SH-SY5Y (cell line): Measurements from ENCODE around the gene HOXA7.

Source experiments
- GATA2 ChIP-seq: IDR thresholded peaks from 2 replicates; pipeline ENCODE4 v1.6.1; 2011; ENCODE audit warnings: mild to moderate bottlenecking, low read depth, low read length
- GATA3 ChIP-seq: IDR thresholded peaks from 2 replicates; pipeline ENCODE4 v1.6.1; 2011; ENCODE audit warnings: low read depth, mild to moderate bottlenecking, low read length, moderate library complexity

The HOXA7 gene

DNA sequence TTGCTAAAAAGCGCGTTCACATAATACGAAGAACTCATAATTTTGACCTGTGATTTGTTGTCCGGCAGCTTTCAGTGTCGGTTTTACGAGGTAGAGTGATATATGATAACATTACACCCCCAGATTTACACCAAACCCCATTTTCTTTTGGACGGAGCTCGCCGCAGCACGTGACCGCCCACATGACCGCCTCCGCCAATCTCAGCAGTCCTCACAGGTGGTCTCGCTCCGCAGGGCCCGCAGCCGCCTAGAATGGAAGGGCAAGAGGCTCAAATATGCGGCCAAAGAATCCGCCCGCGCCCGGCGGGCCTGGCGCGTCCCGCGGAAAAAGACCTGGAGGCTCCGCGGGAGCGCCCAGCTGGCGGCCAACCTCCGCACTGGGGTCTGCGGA lies at the start of gene HOXA7:
TSS of gene HOXA7 (minus strand) at position 168 of the 391 bp plus-strand sequence. CDS start at position 38, 130 bp downstream.
- TF ChIP-seq GATA2 (no peak), GATA3 (no peak)

DNA sequence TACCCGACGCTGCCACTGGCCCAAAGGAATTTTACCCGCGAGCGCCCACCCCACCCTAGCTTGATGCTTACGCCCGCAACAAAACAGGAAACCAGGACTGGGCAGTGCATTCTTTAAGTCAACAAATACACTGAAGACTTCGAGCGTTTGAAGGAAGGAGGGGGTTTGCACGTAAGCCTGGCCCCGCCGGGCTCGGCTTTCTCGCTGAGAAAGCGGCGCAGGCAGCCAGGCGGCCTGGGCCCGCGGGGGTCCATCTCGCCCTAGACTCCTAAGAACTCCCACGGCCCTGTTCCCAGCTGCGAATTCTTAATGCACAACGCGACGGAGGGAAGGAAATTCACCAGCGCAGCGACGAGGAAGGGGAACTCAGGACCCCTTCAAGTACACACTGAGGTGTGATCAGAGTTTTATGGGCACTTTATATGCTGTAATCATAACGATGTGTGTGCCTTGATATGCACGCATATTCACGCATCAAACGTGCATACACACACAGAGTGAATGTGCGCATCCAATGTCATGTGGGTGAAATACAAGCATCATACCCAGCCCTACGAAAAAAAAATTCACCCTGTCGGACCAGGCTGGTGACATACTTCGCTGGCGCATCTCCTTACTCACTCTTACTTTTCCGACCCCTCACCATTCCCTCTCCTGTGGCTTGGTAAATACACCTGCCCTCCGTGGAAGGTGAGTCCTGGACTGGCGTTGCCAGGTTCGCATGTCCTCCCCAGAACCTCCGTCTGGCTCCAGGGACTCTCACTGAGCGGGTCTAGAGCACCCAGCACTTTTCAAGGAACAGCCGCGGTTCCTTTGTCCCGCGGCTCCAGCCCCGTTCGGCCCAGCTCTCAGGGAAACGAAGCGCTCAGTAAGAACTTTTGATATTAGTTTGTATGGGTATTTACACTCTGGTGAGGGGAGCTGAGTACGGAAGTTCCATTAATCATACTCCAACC lies 49.1 kb upstream of the HOXA7 start:
- TF ChIP-seq GATA3 (no peak), GATA2 (no peak)

DNA sequence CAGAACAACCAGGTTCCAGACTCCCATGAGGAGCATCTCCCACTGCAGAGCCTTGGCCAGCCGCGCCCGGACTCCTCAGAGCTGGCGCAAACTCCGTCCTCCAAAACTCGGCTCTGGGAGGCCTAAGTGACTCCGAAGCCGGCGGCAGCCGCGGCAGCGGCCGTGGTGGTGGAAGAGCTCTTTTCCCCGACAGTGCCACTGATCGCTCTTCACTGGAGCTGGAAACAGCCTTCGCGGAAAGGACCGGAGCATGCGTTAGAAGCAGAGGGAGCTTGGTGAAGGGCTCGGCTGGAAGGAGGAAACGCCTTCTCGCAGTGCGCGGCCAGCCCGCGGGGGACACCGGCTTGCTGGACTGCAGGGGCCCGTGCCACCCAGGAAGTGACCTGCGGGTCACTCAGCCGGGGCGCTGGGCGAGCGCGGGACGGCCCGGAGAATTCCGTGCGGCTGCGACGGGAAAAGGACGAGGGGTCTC lies 48.4 kb upstream of the HOXA7 start:
- no peak for TF ChIP-seq GATA2
- TF ChIP-seq GATA3 = no peak

DNA sequence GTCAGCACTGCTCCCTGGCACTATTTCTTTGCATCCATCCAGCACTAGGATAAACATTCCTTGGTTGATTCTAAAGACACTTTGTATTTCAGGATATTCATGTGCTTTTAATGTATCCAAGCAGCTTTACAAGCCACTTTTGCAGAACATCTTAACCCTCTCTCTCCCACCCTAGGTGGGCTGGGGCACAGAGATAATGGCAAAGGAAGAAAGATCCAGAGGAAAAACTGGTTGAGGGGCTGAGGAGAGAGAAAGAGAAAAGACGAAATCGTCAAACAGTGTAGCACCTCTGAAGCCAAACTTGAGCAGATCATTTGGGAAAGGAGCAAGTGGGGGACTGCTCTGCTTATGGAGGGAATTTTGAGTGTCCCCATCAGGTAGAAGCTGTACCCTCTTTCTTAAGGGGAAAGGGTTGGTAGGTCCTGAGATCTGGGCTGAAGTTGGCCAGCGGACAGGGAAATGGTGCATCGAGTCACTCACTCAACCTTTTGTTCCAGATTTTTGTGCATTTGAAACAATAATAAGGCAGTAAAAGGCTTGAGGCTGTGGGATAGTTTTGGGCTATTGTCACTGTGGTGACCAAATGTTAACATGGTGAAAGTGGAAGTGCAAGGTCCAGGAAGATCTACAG lies 47.6 kb upstream of the HOXA7 start:
- TF ChIP-seq GATA3 (no peak), GATA2 (no peak)

DNA sequence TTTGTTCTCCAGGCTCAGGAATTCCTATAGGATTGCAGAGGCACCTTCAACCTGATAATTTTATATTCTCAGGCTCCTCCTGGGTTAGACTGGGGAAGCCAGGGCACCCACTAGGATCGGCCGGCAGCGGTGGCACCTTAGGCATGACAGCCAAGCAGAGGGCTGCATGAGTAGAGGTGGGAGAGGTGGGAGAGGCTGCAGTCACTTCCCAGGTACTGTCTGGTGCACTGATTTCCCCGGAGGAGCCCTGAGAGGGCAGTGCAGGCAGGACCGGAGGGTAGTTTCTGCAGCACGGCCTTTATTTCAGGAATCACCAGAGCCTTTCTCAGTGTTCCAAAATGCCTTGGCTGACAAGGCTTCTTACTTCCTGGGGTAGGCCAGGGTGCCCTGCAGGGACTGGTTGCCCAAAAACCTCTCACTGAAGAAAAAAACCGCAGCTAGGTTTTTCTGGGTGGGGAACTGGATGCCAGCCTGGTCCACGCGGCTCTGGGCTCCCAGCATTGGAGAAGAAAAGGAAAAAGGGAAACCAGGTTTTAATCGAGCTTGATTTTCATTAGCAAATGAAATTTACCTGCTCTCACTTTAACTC lies 47.0 kb upstream of the HOXA7 start:
- TF ChIP-seq GATA3 = no peak
- TF ChIP-seq GATA2 = no peak

DNA sequence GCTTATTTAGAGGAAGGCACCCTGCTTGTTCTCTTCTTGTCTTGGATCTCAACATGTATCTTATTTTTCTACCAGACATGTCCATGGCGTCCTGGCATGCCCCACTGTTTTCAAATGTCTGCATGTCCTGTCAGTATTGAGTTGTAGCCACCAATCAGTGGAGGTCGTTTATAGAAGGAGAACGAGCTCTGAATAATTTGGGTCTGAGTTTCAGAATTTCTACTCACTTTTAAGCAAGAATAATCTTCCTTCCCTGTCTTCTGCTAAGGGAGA lies 46.3 kb upstream of the HOXA7 start:
- TF ChIP-seq GATA3 (no peak), GATA2 (no peak)

DNA sequence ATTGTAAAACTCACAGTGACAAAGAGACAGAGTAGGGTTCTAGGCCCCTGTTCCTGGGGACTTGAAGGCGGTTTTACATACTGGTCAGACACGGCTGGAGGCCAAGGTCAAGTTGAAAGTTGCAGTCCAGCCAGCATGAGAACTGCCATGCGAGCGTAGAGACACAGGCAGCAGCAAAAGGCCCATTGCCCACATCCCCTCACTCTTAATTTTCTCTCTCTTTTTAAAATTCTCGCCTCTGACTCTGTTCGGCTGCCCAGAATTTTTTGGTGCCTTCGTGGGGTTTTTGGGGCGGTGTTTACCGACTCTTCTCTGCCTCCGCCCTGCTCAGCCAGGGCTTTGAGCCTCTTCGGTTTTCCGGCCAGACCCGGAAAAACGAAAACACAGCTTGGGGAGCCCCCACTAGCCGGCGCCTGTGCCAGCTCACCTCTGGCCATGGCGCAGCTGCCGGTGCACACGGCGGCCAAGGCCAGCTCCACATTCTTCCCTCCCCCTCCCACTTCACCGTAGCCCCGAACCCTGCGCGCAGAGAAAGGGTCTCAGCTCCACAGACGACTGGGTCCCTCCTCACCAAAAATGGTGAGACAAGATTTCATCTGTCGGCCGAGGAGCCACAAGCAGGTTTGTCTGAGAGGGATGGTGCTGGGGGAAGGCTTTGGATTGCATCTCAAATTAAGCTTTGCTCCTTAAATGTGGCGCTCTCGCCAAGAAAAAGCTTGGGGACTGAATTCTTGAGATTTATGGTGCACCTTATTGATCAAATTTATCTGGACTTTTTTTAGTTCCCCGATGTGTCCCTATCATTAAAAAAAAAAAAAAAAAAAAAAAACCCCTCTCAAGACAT lies 45.8 kb upstream of the HOXA7 start:
- TF ChIP-seq GATA2 (no peak), GATA3 (no peak)

DNA sequence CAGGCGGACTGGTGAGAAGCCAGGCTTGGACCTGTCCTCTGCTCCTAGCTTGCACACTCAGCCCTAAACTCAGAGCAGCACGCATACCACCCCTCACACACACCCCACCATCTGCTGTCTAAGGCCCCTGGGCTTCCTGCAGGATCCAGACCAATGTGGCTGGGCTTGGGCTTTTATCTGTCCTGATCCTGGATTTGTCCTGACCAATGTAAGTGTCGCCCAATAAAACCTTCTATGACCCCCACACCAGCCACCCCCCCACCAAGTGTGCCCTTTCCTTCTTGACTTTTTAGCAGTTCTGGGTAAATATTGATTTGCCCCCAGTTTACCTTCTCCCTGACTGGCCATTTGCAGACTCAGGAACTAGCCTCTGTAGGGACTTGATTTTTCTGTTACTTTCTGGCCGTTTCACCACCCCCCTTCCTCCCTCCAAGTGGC lies 45.1 kb upstream of the HOXA7 start:
- TF ChIP-seq GATA3 = no peak
- no peak for TF ChIP-seq GATA2

DNA sequence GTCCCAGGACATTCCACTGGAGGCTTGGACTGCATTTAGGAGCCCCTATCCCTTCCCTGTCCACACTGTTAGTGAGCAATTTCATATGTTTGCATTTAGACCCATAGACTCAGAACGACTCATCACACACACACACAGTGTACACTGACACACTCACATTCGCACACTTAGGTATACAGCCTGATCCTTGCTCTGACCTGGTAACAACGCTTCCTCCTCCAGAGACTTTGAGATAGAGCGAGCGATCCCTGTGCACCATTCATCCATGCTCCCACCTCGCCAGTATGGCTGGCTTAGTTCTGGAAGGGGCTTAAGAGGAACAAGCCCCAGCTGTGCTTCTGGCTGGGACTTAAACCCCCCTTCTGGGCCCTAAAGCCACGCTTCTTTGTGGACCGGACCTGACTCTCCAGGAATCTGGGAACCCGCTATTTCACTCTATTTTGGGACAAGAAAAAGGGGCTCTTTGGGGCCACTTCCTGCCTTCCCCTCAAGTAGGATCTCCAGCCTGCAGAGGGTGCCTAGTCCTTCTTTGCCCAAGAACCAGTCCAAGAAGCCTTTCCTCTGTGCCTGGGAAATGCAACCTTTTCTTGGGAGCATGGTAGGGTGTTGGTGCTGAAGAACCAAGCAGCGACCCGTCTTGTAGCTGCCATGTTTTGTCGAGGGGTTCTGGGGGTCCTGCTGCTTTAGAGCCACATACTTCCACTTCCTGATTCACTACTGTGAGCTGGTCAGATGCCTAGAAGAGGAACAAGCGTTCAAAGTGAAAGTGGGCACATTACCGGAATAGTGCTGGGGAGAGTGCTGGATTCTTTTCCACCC lies 44.5 kb upstream of the HOXA7 start:
- no peak for TF ChIP-seq GATA3
- TF ChIP-seq GATA2 = no peak

DNA sequence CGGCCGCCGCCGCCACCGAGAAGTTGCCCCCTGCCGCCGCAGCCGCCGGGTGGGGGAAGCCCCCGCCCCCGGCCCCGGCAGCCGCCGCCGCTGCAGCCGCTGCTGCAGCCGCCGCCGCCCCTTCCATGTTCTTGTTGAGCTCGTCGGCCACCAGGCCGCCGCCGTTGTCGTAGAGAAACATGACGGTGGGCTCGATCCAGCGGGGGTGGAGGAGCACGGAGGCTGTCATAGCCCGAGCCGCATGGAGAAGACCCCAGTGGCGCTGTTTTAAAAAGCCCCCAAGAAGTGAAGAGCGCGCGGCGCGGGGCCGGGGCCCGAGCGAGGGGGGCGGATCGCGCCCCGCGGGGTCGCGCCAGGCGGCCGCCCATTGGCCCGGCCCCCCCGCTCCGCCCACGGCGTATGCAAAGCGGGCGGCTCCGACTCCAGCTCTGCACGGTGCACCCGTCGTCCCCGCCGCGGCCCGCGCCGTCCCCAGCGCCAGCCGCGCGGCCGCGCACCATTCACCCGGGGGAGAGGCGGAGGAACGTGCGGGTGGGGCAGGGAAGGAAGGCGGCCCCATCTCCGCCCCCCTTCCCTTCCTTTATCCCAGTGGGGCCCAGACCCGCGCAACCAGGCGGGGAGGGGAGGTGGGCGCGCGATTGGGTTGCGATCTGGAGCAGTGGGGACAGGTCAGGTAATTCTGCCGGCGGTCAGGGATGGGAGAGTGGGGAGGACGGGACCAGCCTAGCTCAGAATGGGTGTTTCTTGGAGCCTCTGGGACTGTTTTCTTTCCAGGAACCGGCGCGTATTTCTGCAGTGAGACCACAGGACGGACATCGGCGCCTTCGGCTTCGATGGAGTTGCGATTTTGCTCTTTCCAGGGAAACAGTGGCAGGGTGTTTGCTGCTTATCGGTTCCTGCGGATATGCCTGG lies 43.6 kb upstream of the HOXA7 start, which contains the start of gene HOXA13:
TSS of gene HOXA13 (minus strand) at position 243 of the 912 bp plus-strand sequence. CDS start at position 229, 14 bp downstream.
- TF ChIP-seq GATA3 (no peak), GATA2 (no peak)

DNA sequence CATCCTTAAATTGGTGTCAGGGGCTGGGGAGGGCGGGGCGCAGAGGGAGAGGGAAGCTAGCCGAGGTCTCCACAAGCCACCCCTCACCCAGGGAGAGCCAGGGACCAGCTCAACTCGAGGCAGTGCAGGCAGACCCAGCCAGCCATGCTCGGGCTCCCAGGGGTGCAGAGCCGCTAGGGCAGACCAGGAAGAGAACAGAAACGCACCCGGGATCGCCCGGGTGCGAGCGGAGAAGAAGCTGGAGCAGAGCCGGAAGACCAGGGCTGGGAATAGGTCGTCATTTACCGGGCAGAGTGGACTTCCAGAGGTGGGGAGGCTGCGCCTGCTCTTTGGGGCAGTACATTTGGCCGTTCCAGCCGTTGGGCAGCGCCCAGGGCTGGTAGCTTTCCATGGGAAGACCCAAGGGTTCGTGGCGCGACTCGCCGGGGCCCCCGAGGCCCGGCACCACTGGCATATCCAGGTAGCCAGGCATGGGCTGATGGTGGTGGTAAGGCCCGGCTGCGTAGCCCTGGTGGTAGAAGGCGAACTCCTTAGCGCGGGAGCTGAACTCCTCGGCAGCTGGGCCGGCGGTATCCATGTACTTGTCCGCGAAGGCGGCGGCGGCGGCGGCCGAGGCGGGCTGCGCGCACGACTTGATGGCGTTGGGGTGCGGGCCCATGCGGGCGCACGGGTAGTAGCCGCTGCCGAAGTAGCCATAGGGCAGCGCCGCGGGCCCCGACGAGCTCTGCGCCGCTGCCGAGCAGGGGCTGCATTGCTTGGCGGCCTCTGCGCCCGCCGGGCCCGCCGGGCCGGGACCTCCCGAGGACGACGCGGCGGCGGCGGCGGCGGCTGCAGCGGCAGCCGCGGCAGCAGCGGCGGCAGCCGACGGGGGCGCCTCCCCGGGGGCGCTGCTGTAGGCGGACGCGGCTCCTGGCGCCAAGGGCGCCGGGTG lies 42.7 kb upstream of the HOXA7 start:
- TF ChIP-seq GATA3 (no peak), GATA2 (no peak)
